SK-N-SH (cell line): ENCODE data around the gene CATSPERE.

Source experiments
- CHD2 ChIP-seq: fragments of 150-350 bp; IDR thresholded peaks from 2 replicates; pipeline ENCODE4 v1.6.1; 2018; ENCODE audit warnings: low read length; ENCODE audit not compliant: partially characterized antibody
- FOSL2 ChIP-seq: IDR thresholded peaks from 2 replicates; pipeline ENCODE4 v1.4.0; 2012; ENCODE audit warnings: low read depth, mild to moderate bottlenecking, moderate library complexity, borderline replicate concordance
- GABPA ChIP-seq: IDR thresholded peaks from 2 replicates; pipeline ENCODE4 v1.4.0; 2012; ENCODE audit warnings: low read depth, mild to moderate bottlenecking
- NFIC ChIP-seq: IDR thresholded peaks from 2 replicates; pipeline ENCODE4 v1.4.0; 2012; ENCODE audit warnings: borderline replicate concordance
- NRF1 ChIP-seq: IDR thresholded peaks from 2 replicates; pipeline ENCODE4 v1.6.1; 2012; ENCODE audit warnings: low read depth, mild to moderate bottlenecking, low read length
- POLR2AphosphoS5 ChIP-seq: IDR thresholded peaks from 2 replicates; pipeline ENCODE4 v1.6.1; 2012; ENCODE audit warnings: low read depth, low read length
- SMC3 ChIP-seq: IDR thresholded peaks from 2 replicates; pipeline ENCODE4 v1.6.1; 2012; ENCODE audit warnings: low read depth, low read length, improper control_type of control experiment
- TAF1 ChIP-seq: IDR thresholded peaks from 2 replicates; pipeline ENCODE4 v1.6.1; 2012; ENCODE audit warnings: low read depth, mild to moderate bottlenecking, low read length, moderate library complexity, borderline replicate concordance
- TEAD4 ChIP-seq: IDR thresholded peaks from 2 replicates; pipeline ENCODE4 v1.4.0; 2012; ENCODE audit warnings: mild to moderate bottlenecking, borderline replicate concordance; ENCODE audit not compliant: insufficient read depth
- TF ChIP-seq, protein P1 (sequence below): fragments of 200-600 bp; sonication (generic); IDR thresholded peaks from 2 replicates; pipeline ENCODE4 v1.6.1; 2017; ENCODE audit warnings: antibody characterized with exemption, mild to moderate bottlenecking, moderate library complexity
- TF ChIP-seq, protein P2 (sequence below): IDR thresholded peaks from 2 replicates; pipeline ENCODE4 v1.6.1; 2012; ENCODE audit warnings: mild to moderate bottlenecking, low read depth, low read length, moderate library complexity
- TF ChIP-seq, protein P3 (sequence below): IDR thresholded peaks from 2 replicates; pipeline ENCODE4; 2012
- TF ChIP-seq, protein P4 (sequence below): fragments of 150-350 bp; IDR thresholded peaks from 2 replicates; pipeline ENCODE4 v1.6.1; 2017; ENCODE audit warnings: antibody characterized with exemption, low read length, low read depth, borderline replicate concordance

DNA sequence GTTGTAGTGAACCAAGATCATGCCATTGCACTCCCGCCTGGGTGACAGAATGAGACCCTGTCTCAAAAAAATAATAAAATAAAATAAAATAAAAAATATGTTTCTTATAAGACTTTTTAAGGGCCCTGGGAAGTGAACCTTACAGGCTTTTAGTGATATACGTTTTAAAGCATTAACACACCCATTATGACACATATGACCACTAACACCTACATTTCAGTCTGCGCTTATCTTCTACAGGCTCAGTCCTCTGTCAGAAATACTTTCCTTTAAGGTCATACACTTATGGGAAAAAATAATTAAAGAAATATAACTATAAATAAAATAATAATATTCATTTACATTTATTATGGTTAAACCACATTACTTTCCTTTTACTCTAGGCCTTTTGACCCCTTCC, 31.3 kb upstream of the CATSPERE start:
- TF ChIP-seq, protein P1, sequence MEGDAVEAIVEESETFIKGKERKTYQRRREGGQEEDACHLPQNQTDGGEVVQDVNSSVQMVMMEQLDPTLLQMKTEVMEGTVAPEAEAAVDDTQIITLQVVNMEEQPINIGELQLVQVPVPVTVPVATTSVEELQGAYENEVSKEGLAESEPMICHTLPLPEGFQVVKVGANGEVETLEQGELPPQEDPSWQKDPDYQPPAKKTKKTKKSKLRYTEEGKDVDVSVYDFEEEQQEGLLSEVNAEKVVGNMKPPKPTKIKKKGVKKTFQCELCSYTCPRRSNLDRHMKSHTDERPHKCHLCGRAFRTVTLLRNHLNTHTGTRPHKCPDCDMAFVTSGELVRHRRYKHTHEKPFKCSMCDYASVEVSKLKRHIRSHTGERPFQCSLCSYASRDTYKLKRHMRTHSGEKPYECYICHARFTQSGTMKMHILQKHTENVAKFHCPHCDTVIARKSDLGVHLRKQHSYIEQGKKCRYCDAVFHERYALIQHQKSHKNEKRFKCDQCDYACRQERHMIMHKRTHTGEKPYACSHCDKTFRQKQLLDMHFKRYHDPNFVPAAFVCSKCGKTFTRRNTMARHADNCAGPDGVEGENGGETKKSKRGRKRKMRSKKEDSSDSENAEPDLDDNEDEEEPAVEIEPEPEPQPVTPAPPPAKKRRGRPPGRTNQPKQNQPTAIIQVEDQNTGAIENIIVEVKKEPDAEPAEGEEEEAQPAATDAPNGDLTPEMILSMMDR: no peak
- TF ChIP-seq, protein P2, sequence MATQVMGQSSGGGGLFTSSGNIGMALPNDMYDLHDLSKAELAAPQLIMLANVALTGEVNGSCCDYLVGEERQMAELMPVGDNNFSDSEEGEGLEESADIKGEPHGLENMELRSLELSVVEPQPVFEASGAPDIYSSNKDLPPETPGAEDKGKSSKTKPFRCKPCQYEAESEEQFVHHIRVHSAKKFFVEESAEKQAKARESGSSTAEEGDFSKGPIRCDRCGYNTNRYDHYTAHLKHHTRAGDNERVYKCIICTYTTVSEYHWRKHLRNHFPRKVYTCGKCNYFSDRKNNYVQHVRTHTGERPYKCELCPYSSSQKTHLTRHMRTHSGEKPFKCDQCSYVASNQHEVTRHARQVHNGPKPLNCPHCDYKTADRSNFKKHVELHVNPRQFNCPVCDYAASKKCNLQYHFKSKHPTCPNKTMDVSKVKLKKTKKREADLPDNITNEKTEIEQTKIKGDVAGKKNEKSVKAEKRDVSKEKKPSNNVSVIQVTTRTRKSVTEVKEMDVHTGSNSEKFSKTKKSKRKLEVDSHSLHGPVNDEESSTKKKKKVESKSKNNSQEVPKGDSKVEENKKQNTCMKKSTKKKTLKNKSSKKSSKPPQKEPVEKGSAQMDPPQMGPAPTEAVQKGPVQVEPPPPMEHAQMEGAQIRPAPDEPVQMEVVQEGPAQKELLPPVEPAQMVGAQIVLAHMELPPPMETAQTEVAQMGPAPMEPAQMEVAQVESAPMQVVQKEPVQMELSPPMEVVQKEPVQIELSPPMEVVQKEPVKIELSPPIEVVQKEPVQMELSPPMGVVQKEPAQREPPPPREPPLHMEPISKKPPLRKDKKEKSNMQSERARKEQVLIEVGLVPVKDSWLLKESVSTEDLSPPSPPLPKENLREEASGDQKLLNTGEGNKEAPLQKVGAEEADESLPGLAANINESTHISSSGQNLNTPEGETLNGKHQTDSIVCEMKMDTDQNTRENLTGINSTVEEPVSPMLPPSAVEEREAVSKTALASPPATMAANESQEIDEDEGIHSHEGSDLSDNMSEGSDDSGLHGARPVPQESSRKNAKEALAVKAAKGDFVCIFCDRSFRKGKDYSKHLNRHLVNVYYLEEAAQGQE: no peak
- no peak for TF ChIP-seq CHD2
- no peak for TF ChIP-seq SMC3
- TF ChIP-seq FOSL2: no peak
- no peak for TF ChIP-seq NRF1
- no peak for TF ChIP-seq POLR2AphosphoS5
- TF ChIP-seq, protein P3, sequence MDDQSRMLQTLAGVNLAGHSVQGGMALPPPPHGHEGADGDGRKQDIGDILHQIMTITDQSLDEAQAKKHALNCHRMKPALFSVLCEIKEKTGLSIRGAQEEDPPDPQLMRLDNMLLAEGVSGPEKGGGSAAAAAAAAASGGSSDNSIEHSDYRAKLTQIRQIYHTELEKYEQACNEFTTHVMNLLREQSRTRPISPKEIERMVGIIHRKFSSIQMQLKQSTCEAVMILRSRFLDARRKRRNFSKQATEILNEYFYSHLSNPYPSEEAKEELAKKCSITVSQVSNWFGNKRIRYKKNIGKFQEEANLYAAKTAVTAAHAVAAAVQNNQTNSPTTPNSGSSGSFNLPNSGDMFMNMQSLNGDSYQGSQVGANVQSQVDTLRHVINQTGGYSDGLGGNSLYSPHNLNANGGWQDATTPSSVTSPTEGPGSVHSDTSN: no peak
- TF ChIP-seq TAF1: no peak
- no peak for TF ChIP-seq GABPA
- no peak for TF ChIP-seq TEAD4
- TF ChIP-seq, protein P4, sequence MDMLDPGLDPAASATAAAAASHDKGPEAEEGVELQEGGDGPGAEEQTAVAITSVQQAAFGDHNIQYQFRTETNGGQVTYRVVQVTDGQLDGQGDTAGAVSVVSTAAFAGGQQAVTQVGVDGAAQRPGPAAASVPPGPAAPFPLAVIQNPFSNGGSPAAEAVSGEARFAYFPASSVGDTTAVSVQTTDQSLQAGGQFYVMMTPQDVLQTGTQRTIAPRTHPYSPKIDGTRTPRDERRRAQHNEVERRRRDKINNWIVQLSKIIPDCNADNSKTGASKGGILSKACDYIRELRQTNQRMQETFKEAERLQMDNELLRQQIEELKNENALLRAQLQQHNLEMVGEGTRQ: no peak
- TF ChIP-seq NFIC: no peak
